ENCODE measurements around the gene PCDHB12.
"Not testable (repeated sequence)": the region's sequence is repeated elsewhere in the genome, so short reads cannot be mapped to it uniquely, and the experiment has no call there.

The PCDHB12 gene

DNA sequence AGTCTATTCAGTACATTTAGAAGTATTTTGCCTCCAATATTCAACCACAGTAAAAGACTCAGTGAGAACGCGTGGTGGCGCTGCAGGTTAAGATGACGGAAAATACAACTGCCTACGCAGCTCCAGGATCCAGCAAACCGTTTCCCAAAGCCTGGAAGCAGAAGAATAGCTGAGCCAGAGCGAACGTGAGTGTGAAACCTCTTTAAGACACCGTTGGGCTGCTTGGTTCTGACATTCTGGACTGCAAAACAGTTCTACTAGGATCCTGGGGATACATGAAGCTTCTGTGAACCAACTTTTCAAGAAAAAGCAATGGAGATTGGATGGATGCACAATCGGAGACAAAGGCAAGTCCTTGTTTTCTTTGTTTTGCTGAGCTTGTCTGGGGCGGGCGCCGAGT is 26.3 kb upstream of the PCDHB12 start, which contains the start of gene PCDHB16:
PCDHB16 (plus strand) TSS at position 140 of the 400 bp plus-strand sequence; CDS start at position 313, 173 bp downstream.
- no peak for DNase-seq (ENCODE audit: low read depth)
- H3K4me3 ChIP-seq (ENCODE audit: low read depth, low read length): no peak within 1 kb of the TSS
- TF ChIP-seq, protein P1, sequence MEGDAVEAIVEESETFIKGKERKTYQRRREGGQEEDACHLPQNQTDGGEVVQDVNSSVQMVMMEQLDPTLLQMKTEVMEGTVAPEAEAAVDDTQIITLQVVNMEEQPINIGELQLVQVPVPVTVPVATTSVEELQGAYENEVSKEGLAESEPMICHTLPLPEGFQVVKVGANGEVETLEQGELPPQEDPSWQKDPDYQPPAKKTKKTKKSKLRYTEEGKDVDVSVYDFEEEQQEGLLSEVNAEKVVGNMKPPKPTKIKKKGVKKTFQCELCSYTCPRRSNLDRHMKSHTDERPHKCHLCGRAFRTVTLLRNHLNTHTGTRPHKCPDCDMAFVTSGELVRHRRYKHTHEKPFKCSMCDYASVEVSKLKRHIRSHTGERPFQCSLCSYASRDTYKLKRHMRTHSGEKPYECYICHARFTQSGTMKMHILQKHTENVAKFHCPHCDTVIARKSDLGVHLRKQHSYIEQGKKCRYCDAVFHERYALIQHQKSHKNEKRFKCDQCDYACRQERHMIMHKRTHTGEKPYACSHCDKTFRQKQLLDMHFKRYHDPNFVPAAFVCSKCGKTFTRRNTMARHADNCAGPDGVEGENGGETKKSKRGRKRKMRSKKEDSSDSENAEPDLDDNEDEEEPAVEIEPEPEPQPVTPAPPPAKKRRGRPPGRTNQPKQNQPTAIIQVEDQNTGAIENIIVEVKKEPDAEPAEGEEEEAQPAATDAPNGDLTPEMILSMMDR (IDR thresholded peaks at IDR 0.05; ENCODE audit: low read depth, low read length, missing control alignments): no peak

DNA sequence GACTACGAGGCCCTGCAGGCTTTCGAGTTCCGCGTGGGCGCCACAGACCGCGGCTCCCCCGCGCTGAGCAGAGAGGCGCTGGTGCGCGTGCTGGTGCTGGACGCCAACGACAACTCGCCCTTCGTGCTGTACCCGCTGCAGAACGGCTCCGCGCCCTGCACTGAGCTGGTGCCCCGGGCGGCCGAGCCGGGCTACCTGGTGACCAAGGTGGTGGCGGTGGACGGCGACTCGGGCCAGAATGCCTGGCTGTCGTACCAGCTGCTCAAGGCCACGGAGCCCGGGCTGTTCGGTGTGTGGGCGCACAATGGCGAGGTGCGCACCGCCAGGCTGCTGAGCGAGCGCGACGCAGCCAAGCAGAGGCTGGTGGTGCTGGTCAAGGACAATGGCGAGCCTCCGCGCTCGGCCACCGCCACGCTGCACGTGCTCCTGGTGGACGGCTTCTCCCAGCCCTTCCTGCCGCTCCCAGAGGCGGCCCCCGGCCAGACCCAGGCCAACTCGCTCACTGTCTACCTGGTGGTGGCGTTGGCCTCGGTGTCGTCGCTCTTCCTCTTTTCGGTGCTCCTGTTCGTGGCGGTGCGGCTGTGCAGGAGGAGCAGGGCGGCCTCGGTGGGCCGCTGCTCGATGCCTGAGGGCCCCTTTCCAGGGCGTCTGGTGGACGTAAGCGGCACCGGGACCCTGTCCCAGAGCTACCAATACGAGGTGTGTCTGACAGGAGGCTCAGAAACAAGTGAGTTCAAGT is 24.2 kb upstream of the PCDHB12 start:
- not testable (repeated sequence) for H3K4me3 ChIP-seq (ENCODE audit: low read depth, low read length); DNase-seq (ENCODE audit: low read depth)

DNA sequence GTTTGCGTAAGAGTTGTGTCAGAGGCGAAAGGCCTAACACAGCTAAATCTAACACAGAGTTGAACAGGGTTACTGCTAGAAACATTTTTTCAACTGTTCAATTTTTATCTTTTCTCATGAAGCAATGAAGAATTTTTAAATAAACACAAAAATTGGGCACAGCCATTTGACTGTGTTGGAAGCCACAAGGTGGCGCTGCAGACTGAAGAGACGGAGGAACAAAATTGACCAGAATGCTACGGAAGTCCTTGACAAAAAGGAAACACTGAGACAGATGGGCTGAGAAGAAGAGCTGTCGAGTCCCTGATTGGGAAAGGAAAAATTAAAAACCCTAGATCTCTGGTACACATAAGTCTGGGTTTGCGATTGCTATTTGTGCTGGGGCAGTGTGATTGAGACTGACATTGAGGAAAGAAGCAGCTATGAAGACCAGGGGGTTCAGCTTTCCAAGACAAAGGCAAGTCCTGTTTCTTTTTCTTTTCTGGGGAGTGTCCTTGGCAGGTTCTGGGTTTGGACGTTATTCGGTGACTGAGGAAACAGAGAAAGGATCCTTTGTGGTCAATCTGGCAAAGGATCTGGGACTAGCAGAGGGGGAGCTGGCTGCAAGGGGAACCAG is 21.5 kb upstream of the PCDHB12 start, which contains the start of gene PCDHB9:
PCDHB9 (plus strand) TSS at position 265 of the 616 bp plus-strand sequence; CDS start at position 423, 158 bp downstream.
- DNase-seq (ENCODE audit: low read depth): no peak
- no peak within 1 kb of the TSS for H3K4me3 ChIP-seq (ENCODE audit: low read depth, low read length)
- TF ChIP-seq, protein P1 (IDR thresholded peaks at IDR 0.05; ENCODE audit: low read depth, low read length, missing control alignments): peak; percentile 35

DNA sequence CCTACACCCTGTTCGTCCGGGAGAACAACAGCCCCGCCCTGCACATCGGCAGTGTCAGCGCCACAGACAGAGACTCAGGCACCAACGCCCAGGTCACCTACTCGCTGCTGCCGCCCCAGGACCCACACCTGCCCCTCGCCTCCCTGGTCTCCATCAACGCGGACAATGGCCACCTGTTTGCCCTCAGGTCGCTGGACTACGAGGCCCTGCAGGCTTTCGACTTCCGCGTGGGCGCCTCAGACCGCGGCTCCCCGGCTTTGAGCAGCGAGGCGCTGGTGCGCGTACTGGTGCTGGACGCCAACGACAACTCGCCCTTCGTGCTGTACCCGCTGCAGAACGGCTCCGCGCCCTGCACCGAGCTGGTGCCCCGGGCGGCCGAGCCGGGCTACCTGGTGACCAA is 19.8 kb upstream of the PCDHB12 start:
- H3K4me3 ChIP-seq (ENCODE audit: low read depth, low read length); DNase-seq (ENCODE audit: low read depth): not testable (repeated sequence)

DNA sequence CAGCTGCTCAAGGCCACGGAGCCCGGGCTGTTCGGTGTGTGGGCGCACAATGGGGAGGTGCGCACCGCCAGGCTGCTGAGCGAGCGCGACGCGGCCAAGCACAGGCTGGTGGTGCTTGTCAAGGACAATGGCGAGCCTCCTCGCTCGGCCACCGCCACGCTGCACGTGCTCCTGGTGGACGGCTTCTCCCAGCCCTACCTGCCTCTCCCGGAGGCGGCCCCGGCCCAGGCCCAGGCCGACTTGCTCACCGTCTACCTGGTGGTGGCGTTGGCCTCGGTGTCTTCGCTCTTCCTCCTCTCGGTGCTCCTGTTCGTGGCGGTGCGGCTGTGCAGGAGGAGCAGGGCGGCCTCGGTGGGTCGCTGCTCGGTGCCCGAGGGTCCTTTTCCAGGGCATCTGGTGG is 19.4 kb upstream of the PCDHB12 start:
- not testable (repeated sequence) for DNase-seq (ENCODE audit: low read depth); H3K4me3 ChIP-seq (ENCODE audit: low read depth, low read length)

DNA sequence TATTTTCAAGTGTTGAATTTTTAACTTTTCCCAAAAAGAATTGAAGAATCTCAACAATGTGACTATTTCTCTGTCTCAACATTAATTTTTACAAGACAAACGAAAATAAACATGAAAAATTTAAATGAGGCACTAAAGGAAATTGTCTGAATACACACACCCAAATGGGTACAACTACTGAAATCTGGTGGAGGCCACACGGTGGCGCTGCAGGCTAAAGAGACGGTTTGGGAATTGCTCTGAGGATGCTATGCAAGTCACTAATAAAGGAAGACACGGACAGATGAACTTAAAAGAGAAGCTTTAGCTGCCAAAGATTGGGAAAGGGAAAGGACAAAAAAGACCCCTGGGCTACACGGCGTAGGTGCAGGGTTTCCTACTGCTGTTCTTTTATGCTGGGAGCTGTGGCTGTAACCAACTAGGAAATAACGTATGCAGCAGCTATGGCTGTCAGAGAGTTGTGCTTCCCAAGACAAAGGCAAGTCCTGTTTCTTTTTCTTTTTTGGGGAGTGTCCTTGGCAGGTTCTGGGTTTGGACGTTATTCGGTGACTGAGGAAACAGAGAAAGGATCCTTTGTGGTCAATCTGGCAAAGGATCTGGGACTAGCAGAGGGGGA is 16.3 kb upstream of the PCDHB12 start, which contains the start of gene PCDHB10:
PCDHB10 (plus strand) TSS at position 244 of the 616 bp plus-strand sequence; CDS start at position 444, 200 bp downstream.
- TF ChIP-seq, protein P1 (IDR thresholded peaks at IDR 0.05; ENCODE audit: low read depth, low read length, missing control alignments): peak; percentile 36
- H3K4me3 ChIP-seq (ENCODE audit: low read depth, low read length): no peak within 1 kb of the TSS
- DNase-seq (ENCODE audit: low read depth): no peak

DNA sequence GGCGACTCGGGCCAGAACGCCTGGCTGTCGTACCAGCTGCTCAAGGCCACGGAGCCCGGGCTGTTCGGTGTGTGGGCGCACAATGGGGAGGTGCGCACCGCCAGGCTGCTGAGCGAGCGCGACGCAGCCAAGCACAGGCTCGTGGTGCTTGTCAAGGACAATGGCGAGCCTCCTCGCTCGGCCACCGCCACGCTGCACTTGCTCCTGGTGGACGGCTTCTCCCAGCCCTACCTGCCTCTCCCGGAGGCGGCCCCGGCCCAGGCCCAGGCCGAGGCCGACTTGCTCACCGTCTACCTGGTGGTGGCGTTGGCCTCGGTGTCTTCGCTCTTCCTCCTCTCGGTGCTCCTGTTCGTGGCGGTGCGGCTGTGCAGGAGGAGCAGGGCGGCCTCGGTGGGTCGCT is 14.2 kb upstream of the PCDHB12 start:
- H3K4me3 ChIP-seq (ENCODE audit: low read depth, low read length); DNase-seq (ENCODE audit: low read depth): not testable (repeated sequence)

DNA sequence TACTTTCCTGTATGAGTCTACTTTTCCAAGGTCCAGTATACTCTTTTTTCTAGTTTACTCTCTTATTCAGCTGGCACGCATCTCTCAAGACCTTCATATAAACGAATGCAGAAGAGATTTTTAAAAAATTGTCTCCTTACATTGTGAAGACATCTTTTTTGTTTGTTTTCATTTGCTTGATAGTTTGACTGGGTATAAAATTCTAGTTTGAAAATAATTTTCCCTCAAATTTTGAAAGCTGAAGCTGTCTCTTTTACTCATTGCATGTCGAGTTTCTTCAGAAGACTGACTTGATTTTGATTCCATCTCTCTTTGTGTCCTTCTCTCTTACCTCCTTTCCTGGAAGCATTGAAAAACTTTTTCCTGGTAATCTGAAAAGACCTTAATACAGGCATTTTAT is 12.2 kb upstream of the PCDHB12 start:
- DNase-seq (ENCODE audit: low read depth): no peak
- TF ChIP-seq, protein P1 (IDR thresholded peaks at IDR 0.05; ENCODE audit: low read depth, low read length, missing control alignments): no peak

More for the DNA sequence above, 12.2 kb upstream of the PCDHB12 start:
- H3K4me3 ChIP-seq (ENCODE audit: low read depth, low read length): no peak overlapping the region
